DOHH2 (cell line): Measurements from ENCODE around the gene RPS2.

Source experiments
- CTCF ChIP-seq: fragments of 200-600 bp; sonication (generic); IDR thresholded peaks from one replicate; pipeline ENCODE4 v1.5.1; 2014; ENCODE audit warnings: antibody characterized with exemption, mild to moderate bottlenecking, low read depth, low read length; ENCODE audit not compliant: poor library complexity, severe bottlenecking
- EZH2phosphoT487 ChIP-seq: fragments of 200-600 bp; sonication (generic); IDR thresholded peaks from 2 replicates; pipeline ENCODE4 v1.6.1; 2017; ENCODE audit warnings: borderline replicate concordance, mild to moderate bottlenecking, antibody characterized with exemption, low read length, moderate library complexity, mixed read lengths

- TF ChIP-seq CTCF (no peak), EZH2phosphoT487 (no peak)
These were observed 7.9 kb upstream of the RPS2 start for GRCh38 chr16:1972490-1972877.
